GM10266 (cell line): ENCODE measurements around the gene CORO1C.

Experiments
- DNase-seq: peaks from one replicate; pipeline ENCODE4 v3.0.0; 2012; ENCODE audit errors: extremely low spot score
- TF ChIP-seq, protein P1 (sequence below): IDR thresholded peaks from 2 replicates; pipeline ENCODE4 v1.5.1; 2012; ENCODE audit warnings: mild to moderate bottlenecking, low read depth; ENCODE audit not compliant: control insufficient read depth, insufficient read depth; ENCODE audit errors: missing control alignments

The CORO1C gene

DNA sequence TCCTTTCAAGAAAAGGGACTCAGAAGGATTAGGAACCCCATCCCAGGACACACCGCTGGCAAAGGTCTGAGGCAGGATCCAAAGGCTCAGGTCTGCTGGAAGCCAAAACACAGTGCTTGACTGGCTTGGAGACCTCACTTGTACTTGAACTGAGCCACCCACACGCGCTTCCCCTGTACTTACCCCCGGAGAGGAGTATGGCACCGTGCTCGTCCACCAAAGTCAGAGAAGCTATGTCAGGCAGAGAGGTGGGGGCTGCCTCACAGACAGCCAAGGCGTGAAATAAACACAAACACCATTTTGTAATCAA is 86.6 kb downstream of the CORO1C start:
- no peak for DNase-seq
- TF ChIP-seq, protein P1, sequence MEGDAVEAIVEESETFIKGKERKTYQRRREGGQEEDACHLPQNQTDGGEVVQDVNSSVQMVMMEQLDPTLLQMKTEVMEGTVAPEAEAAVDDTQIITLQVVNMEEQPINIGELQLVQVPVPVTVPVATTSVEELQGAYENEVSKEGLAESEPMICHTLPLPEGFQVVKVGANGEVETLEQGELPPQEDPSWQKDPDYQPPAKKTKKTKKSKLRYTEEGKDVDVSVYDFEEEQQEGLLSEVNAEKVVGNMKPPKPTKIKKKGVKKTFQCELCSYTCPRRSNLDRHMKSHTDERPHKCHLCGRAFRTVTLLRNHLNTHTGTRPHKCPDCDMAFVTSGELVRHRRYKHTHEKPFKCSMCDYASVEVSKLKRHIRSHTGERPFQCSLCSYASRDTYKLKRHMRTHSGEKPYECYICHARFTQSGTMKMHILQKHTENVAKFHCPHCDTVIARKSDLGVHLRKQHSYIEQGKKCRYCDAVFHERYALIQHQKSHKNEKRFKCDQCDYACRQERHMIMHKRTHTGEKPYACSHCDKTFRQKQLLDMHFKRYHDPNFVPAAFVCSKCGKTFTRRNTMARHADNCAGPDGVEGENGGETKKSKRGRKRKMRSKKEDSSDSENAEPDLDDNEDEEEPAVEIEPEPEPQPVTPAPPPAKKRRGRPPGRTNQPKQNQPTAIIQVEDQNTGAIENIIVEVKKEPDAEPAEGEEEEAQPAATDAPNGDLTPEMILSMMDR, result no peak

DNA sequence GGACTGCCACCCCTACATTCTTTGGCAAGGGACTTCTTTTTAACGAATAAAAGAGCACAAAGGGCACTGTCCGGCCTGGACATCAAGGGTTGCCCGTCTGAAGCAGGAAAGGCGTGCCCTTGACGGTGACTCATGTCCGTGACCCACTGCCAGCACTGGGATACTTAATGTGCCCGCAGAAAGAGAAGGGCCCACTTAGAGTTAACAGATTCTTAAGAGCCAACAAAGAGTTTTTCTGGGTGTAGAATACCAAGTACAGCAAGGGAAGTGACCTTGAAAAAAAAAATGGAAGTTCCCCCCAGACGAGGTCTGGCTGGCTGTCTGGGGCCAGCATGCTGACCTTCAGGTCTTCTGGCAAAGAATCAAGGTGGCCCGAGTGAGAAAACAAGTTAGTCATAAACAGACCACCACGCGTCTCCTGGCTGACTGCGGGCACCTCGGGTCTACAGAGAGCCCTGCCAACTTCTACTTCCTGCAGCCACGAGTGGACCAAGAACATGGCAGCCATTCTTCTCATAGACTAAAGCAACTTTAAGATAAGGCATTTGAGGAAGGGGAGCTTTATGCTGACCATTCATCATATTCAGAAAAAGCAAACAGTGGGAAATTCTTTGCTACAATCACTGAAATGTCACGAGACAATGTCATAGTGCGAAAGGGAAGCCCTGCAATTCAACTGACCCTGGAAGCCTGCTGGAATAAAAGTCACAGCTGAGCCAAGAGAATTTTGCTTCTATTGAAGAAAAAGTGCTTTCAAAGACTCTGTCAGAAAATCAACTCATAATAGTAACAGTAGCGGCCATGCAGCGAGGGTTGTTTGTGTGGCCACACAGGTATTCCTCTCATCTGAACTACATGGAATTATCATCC is 87.1 kb downstream of the CORO1C start:
- DNase-seq, result no peak
- TF ChIP-seq, protein P1, result no peak

DNA sequence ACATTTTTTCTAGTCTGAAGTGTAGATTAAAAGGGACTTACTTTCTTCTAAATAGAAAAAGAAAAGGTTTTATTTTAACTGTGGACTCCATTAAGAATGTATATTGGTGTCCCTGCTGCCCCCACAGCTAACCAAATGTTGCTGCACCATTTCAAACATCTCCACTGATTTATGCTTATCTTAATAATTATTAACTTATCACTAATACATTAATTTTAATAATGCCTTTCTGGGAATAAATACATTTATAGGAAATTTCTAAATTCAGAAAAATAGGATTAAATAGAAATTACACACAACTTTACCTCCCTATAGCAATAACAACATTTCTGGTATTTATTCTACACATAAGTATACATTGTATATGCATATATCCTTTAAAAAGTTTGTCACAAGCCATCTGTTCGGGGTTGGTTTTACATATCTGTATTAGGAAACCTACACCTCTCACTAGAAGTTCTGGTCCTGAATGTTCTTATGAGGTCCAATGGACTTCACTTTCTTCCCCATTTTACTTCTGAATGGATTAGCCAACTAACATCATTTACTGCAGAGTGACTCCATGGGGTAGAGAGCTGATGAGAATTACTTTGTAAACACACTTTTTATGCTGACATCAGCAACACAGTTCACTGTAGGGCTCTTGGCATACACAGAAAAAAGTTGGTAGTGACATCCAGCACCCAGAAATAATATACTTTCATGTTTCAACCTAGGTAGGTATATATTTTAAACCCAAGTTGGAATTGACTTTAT is 88.2 kb downstream of the CORO1C start:
- no peak for DNase-seq
- TF ChIP-seq, protein P1, result no peak

DNA sequence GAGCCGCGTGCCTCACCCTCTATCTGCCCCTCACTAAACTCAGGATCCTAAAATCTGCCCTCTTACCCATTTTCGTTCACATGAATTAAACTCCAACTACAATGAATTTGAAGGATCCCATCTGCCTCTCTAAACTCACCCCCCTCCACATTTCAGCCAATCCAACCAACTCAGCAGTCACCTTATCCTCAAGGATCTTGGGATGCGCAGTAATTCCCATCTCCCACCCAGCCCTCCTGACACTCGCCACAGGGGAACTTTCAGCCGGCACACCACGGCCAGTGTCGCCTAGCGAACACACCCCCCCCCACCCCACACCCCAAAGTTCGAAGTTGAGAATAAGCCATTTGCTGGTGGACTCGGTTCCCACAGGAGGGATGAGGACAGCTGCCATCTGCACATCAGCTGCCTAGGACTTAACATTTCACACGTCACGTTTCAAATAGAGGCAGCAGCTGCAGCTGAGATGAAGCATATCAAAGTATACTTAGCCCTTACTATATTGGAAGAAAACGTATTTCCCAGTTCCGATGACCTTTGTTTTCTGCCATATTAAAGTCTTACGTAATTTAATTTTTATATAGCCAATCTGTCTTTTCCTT is 88.9 kb downstream of the CORO1C start:
- no peak for DNase-seq
- TF ChIP-seq, protein P1, result no peak

DNA sequence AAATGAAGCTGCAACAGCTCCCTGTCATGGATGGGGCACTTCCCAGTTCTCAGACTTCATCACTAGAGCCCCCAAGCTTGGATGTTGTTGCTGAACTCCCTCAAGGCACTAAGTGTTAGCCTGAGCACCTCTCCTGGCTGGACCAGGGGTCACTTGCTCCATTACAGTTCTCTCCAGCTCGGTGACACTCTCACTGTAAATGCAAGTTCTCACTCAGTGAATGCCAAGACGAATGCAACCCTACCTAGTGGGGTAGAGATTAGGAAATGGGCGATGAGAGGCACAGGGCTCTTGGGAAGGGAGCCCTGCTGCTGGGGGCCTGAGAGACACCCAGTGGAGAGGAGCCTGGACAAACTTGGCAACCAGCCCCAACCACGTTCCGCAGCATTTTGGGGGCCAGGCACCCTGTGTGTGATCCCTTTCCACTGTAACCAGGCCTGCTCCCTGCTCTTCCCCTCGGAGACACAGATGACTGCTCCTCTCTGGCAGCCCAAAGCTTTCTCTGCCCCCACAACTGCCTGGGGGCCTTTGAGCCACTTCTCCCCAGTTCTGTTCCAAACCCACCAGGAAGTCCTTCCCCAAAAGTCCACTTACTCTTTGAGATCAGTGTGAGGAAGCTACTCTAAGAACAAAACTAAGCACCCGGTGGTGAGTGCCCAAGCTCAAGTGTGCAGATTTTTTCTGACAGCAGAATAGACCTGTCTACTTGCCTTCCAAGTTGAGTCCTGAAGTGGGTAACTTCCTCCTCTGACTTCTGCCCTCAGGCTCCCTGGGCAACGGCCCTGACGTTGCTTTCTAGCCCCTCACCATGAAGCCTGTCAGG is 89.7 kb downstream of the CORO1C start:
- TF ChIP-seq, protein P1, result no peak
- DNase-seq, result no peak

DNA sequence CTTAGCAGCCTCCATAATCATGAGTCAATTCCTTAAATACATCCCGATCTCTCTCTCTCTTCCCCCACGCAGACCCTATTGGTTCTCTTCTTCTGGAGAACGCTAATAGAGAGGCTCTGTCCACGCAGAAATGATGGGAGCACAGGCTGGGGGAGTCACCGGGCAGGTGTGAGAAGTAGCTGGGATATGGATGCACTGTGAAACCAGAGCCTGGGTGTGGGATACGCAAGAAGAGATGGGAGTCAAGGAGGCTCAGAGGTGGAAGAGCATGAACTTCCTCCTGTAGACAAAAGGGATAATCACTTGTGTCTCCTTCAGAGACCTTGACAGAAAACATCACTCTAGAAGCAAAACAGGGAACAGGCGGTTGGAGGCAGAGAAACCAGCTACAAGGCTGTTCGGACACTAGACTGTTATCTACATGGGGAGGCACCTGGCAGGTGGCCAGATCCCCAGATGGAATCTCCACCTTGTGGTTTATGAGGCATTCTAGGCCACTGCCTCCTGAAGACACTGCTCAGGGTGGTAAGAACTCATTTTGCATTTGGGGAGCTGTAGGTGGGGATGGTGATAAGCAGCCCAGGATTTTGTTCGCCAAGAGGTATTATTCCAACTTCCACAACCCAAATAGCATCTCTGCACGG is 90.4 kb downstream of the CORO1C start:
- no peak for DNase-seq
- TF ChIP-seq, protein P1, result no peak
